Bronchial epithelial cell (primary cell): ENCODE measurements around the gene BCKDK. TPM values are rescaled to one million over a fixed set of nuclear protein-coding genes. Genes with fewer than 3 reads are reported as not detected.
"Not testable (repeated sequence)": the region's sequence is repeated elsewhere in the genome, so short reads cannot be mapped to it uniquely, and the experiment has no call there.

ENCODE experiments used
- DNase-seq: peaks from one replicate; pipeline ENCODE4 v3.0.0-alpha.2; 2010; ENCODE audit warnings: low read depth
- FAIRE-seq: peaks from 2 replicates; lab custom pipeline; 2011; peaks lifted over from hg19 to GRCh38; lab: Jason Lieb, UNC
- H3K27me3 ChIP-seq: 2 replicates; pipeline ENCODE4 v1.5.1; 2011; ENCODE audit warnings: low read length; ENCODE audit not compliant: control insufficient read depth, insufficient read depth
- H3K36me3 ChIP-seq: 2 replicates; pipeline ENCODE4 v1.5.1; 2011; ENCODE audit warnings: low read length; ENCODE audit not compliant: control insufficient read depth, insufficient read depth
- H3K4me3 ChIP-seq: 2 replicates; pipeline ENCODE4 v1.5.1; 2011; ENCODE audit warnings: mild to moderate bottlenecking, low read depth, low read length, control low read depth
- CTCF ChIP-seq: IDR thresholded peaks from 2 replicates; pipeline ENCODE4 v1.5.1; 2011; ENCODE audit warnings: mild to moderate bottlenecking, moderate library complexity, low read length, control low read depth, inconsistent platforms; ENCODE audit not compliant: insufficient read depth, severe bottlenecking
- total RNA-seq: library from RNA; depleted of rRNA; stranded (reverse); fragments of >200 nt; gene quantifications from 2 replicates; pipeline ENCODE4 v1.2.1, GENCODE V29; 2014

The BCKDK gene
- total RNA-seq, 1 donor from 2014 or later = 7.9 TPM

- peak; percentile 61 for DNase-seq
- no peak for TF ChIP-seq CTCF
- H3K27me3 ChIP-seq = no peaks in the 10 kb centered on the region
- H3K36me3 ChIP-seq = peaks cover 18% of the 10 kb centered on the region
- no peak for FAIRE-seq
- peak overlapping the region; percentile 79 for H3K4me3 ChIP-seq
Measured at GRCh38 chr16:31134091-31134571, 25.9 kb downstream of the BCKDK start.

GRCh38 chr16:31134625-31135534 lies 26.7 kb downstream of the BCKDK start:
- TF ChIP-seq CTCF = peak; percentile 10
- peaks cover 18% of the 10 kb centered on the region for H3K36me3 ChIP-seq
- H3K27me3 ChIP-seq = no peaks in the 10 kb centered on the region
- peak overlapping the region; percentile 79 for H3K4me3 ChIP-seq
- DNase-seq (peak; percentile 52), FAIRE-seq (no peak)

GRCh38 chr16:31135535-31136286 lies 27.5 kb downstream of the BCKDK start, which contains the start of gene PRSS8:
PRSS8 (minus strand) TSS chr16:31135727; CDS start chr16:31135498, 229 bp downstream.
- H3K4me3 ChIP-seq = peak within 1 kb of the TSS; percentile 79
- H3K27me3 ChIP-seq = no peaks in the 10 kb centered on the region
- H3K36me3 ChIP-seq = peaks cover 18% of the 10 kb centered on the region
- no peak for TF ChIP-seq CTCF
- FAIRE-seq (no peak), DNase-seq (peak; percentile 71)

- FAIRE-seq = no peak
- TF ChIP-seq CTCF = no peak
- H3K4me3 ChIP-seq = no peak overlapping the region
- H3K36me3 ChIP-seq = peaks cover 18% of the 10 kb centered on the region
- H3K27me3 ChIP-seq = no peaks in the 10 kb centered on the region
- DNase-seq = no peak
Measured at GRCh38 chr16:31136287-31136662, 28.1 kb downstream of the BCKDK start.

GRCh38 chr16:31136822-31137499 lies 28.8 kb downstream of the BCKDK start:
- H3K36me3 ChIP-seq = peaks cover 13% of the 10 kb centered on the region
- not testable (repeated sequence) for H3K4me3 ChIP-seq, DNase-seq, H3K27me3 ChIP-seq, FAIRE-seq
